Endodermal cell (in vitro differentiated cells): ENCODE measurements around the gene TGM3. TPM values are rescaled to one million over a fixed set of nuclear protein-coding genes. Genes with fewer than 3 reads are reported as not detected.

ENCODE experiments used
- DNase-seq: peaks from one replicate; pipeline ENCODE4 v3.0.0-alpha.2; 2017
- H3K27ac ChIP-seq: 2 replicates; pipeline ENCODE4 v1.5.1; 2013; ENCODE audit warnings: mild to moderate bottlenecking, low read depth, low read length, moderate library complexity
- H3K27me3 ChIP-seq: 2 replicates; pipeline ENCODE4 v1.6.1; 2013; ENCODE audit warnings: mild to moderate bottlenecking, low read length, moderate library complexity; ENCODE audit not compliant: insufficient read depth, control insufficient read depth, poor library complexity, severe bottlenecking
- H3K36me3 ChIP-seq: 2 replicates; pipeline ENCODE4 v1.7.0; 2013; ENCODE audit warnings: mild to moderate bottlenecking, low read length, moderate library complexity; ENCODE audit not compliant: control insufficient read depth, insufficient read depth
- H3K4me1 ChIP-seq: one replicate; pipeline ENCODE4 v1.7.0; 2013; ENCODE audit warnings: low read length; ENCODE audit not compliant: control insufficient read depth, insufficient read depth
- H3K4me3 ChIP-seq: 2 replicates; pipeline ENCODE4 v1.5.1; 2013; ENCODE audit warnings: mild to moderate bottlenecking, low read length, moderate library complexity
- H3K9ac ChIP-seq: 2 replicates; pipeline ENCODE4 v1.6.1; 2013; ENCODE audit warnings: mild to moderate bottlenecking, low read length, moderate library complexity; ENCODE audit not compliant: poor library complexity, severe bottlenecking; ENCODE audit errors: extremely low read depth
- H3K9me3 ChIP-seq: 2 replicates; pipeline ENCODE4 v1.6.1; 2013; ENCODE audit warnings: mild to moderate bottlenecking, low read length, moderate library complexity; ENCODE audit not compliant: control insufficient read depth
- H3K27ac Mint-ChIP-seq: 2 replicates; pipeline ENCODE4 v1.8.0; 2020; ENCODE audit warnings: mixed read lengths
- H3K27me3 Mint-ChIP-seq: 2 replicates; pipeline ENCODE4 v1.8.0; 2021; ENCODE audit warnings: mild to moderate bottlenecking, mixed read lengths; ENCODE audit not compliant: insufficient read depth
- H3K36me3 Mint-ChIP-seq: 2 replicates; pipeline ENCODE4 v1.8.0; 2020; ENCODE audit warnings: low read depth, mixed read lengths
- H3K4me1 Mint-ChIP-seq: 2 replicates; pipeline ENCODE4 v1.8.0; 2020; ENCODE audit warnings: mixed read lengths
- H3K4me3 Mint-ChIP-seq: 2 replicates; pipeline ENCODE4 v1.8.0; 2020; ENCODE audit warnings: mild to moderate bottlenecking, moderate library complexity, mixed read lengths
- H3K9me3 Mint-ChIP-seq: 2 replicates; pipeline ENCODE4 v1.8.0; 2020; ENCODE audit warnings: mild to moderate bottlenecking, mixed read lengths
- WGBS, 2 experiments: methylation state at CpG; one replicate each; pipeline versions ENCODE4 v1.1.5 to v1.1.7; 2013; ENCODE audit warnings: missing lambda C conversion rate in 2 of 2, mixed read lengths in 1 of 2; ENCODE audit not compliant: insufficient coverage in 1 of 2, insufficient read length in 1 of 2; 5-methylcytosine and 5-hydroxymethylcytosine counted together
- total RNA-seq, 2 donors: library from RNA; stranded (reverse); fragmentation: NEBNext Ultra II Directional in 1 of 2; extraction: Animal tissue kit (Norgen Biotek cat#: 25700) in 1 of 2; gene quantifications; 2 replicates in 1 of 2; 3 replicates in 1 of 2; pipeline ENCODE4 v1.2.1, GENCODE V29; 2021
- TF ChIP-seq, protein P1 (sequence below): fragments of 200-600 bp; sonication (generic); conservative IDR thresholded peaks from 2 replicates; pipeline ENCODE4 v1.5.0; 2021; ENCODE audit warnings: antibody characterized with exemption, mild to moderate bottlenecking

Gene TGM3
- total RNA-seq, 2 donors from 2014 or later: 0.29 to 0.38 TPM

DNA sequence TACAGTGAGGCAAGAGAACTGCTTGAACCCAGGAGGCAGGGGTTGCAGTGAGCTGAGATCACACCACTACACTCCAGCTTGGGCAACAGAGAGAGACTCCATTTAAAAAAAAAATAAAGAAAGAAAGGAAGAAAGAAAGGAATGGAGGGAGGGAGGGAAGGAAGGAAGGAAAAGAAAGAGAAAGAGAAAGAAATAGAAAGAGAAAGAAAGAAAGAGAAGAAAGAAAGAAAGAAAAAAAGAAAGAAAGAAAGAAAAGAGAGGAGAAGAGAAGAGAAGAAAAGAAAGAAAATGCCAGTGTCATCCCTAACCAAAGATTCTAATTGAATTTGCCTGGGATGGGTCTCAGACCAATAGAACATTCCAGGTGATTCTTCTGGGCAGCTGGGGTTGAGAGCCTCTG lies 4.2 kb downstream of the TGM3 start:
- no peak overlapping the region for H3K27ac Mint-ChIP-seq
- Histone ChIP-seq H3K4me3 (no peak overlapping the region), H3K9me3 (no peaks in the 10 kb centered on the region), H3K36me3 (no peaks in the 10 kb centered on the region), H3K4me1 (peaks cover 18% of the 10 kb centered on the region), H3K27me3 (no peaks in the 10 kb centered on the region), H3K27ac (no peak overlapping the region), H3K9ac (no peak overlapping the region)
- peaks cover 2% of the 10 kb centered on the region for H3K27me3 Mint-ChIP-seq
- H3K4me3 Mint-ChIP-seq: no peak overlapping the region
- H3K9me3 Mint-ChIP-seq: no peaks in the 10 kb centered on the region
- TF ChIP-seq, protein P1, sequence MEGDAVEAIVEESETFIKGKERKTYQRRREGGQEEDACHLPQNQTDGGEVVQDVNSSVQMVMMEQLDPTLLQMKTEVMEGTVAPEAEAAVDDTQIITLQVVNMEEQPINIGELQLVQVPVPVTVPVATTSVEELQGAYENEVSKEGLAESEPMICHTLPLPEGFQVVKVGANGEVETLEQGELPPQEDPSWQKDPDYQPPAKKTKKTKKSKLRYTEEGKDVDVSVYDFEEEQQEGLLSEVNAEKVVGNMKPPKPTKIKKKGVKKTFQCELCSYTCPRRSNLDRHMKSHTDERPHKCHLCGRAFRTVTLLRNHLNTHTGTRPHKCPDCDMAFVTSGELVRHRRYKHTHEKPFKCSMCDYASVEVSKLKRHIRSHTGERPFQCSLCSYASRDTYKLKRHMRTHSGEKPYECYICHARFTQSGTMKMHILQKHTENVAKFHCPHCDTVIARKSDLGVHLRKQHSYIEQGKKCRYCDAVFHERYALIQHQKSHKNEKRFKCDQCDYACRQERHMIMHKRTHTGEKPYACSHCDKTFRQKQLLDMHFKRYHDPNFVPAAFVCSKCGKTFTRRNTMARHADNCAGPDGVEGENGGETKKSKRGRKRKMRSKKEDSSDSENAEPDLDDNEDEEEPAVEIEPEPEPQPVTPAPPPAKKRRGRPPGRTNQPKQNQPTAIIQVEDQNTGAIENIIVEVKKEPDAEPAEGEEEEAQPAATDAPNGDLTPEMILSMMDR: no peak
- peaks cover 33% of the 10 kb centered on the region for H3K4me1 Mint-ChIP-seq
- no peak for DNase-seq
- no peaks in the 10 kb centered on the region for H3K36me3 Mint-ChIP-seq

DNA sequence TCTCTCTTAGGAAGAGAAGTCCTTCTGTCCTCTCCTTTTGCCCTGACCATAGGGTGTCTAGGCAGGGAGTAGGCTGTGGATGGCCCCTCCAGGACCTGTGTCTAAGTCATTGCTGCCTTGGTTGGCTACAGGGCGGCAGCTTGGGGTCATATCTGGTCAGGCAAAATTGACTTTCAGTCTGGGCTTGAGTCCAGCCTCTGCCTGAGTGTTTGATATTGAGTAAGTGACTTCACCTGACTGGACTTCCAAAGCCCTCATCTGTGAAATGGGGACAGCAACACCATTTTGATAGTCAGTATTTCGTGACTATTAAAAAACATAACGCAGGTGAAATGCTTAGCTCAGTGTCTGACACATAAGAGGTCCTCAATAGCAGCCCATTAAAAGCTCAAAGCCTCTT lies 4.6 kb downstream of the TGM3 start:
- Mint-ChIP-seq H3K36me3 (no peaks in the 10 kb centered on the region), H3K4me1 (peaks cover 33% of the 10 kb centered on the region), H3K9me3 (no peaks in the 10 kb centered on the region), H3K27me3 (peaks cover 2% of the 10 kb centered on the region), H3K4me3 (no peak overlapping the region), H3K27ac (no peak overlapping the region)
- H3K4me1 ChIP-seq: peaks cover 18% of the 10 kb centered on the region
- no peak overlapping the region for H3K9ac ChIP-seq
- H3K4me3 ChIP-seq: no peak overlapping the region
- DNase-seq: no peak
- no peak overlapping the region for H3K27ac ChIP-seq
- no peaks in the 10 kb centered on the region for H3K9me3 ChIP-seq
- WGBS, 2 experiments: 94 to 96% methylated on average over 3 of the region's 3 CpGs
- H3K27me3 ChIP-seq: no peaks in the 10 kb centered on the region
- TF ChIP-seq, protein P1: no peak
- no peaks in the 10 kb centered on the region for H3K36me3 ChIP-seq

DNA sequence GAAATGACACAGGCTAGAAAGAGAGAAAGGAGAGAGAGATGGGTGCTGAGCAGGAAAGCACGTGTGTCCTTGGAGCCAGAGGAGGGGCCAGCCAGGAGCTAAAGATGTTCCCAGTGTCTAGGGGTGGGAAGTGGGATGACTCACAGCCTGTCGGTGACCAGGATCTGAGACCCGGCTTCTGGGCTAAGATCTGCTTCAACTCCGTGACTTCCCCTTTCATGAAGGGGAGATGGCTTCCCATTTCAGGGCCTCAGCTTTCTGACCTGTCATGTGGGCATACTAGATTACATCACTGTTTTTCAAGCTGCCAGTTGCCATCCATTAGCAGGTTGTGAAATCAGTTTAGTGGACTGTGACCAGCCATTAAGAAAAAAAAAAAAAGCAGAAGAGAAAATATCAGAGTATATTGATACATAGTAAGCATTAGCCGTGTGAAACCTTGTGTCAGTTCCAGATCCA lies 5.4 kb downstream of the TGM3 start:
- H3K4me1 Mint-ChIP-seq: peaks cover 33% of the 10 kb centered on the region
- WGBS, 2 experiments: 74 to 77% methylated on average over 5 of the region's 5 CpGs
- H3K9me3 Mint-ChIP-seq: no peaks in the 10 kb centered on the region
- Histone ChIP-seq H3K27ac (no peak overlapping the region), H3K4me1 (peaks cover 17% of the 10 kb centered on the region), H3K36me3 (no peaks in the 10 kb centered on the region), H3K9me3 (no peaks in the 10 kb centered on the region), H3K4me3 (no peak overlapping the region), H3K9ac (no peak overlapping the region), H3K27me3 (no peaks in the 10 kb centered on the region)
- TF ChIP-seq, protein P1: no peak
- H3K36me3 Mint-ChIP-seq: no peaks in the 10 kb centered on the region
- H3K4me3 Mint-ChIP-seq: no peak overlapping the region
- no peak for DNase-seq
- peaks cover 2% of the 10 kb centered on the region for H3K27me3 Mint-ChIP-seq
- no peak overlapping the region for H3K27ac Mint-ChIP-seq
